GM21619 (cell line): ENCODE results near the gene ZNF487.

Experiments used
- ATAC-seq: cut with Tn5 transposase; IDR thresholded peaks from one replicate; pipeline ENCODE4 v1.9.1; 2021; ENCODE audit not compliant: unreplicated experiment

ZNF487 gene

GRCh38 chr10:43482319-43483078 is 45.6 kb downstream of the ZNF487 start:
- ATAC-seq, result no peak

DNA sequence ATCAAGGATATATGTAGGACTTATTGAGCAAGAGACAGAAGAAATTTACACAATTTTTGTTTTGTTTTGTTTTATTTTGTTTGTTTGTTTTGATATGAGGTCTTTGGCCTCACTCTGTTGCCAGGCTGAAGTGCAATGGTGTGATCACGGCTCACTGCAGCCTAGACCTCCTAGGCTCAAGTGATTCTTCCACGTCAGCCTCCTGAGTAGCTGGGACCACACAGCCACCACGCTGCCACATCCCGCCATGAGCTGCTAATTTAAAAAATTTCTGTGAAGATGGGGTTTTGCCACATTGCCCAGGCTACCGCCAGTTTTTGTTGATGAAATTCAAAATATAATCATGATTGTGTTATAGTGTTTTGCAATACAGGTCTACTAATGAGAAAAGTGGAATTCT is 54.9 kb downstream of the ZNF487 start:
- ATAC-seq, result no peak

DNA sequence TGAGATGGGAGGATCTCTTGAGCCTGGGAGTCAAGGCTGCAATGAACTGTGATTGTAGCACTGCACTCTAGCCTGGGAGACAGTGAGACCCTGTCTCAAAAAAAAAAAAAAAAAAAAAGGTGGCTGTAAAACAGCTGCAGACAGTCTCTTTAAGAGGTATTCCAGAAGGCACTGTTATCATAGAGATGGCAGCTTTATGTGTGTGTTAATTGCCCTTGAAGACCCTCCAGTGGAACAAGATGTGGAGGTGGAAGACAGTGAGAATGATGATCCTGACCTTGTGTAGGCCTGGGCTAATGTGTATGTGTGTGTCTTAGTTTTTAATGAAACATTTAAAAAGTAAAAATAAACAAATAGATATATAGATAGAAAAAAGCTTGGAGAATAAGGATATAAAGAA is 66.0 kb downstream of the ZNF487 start:
- no peak for ATAC-seq

DNA sequence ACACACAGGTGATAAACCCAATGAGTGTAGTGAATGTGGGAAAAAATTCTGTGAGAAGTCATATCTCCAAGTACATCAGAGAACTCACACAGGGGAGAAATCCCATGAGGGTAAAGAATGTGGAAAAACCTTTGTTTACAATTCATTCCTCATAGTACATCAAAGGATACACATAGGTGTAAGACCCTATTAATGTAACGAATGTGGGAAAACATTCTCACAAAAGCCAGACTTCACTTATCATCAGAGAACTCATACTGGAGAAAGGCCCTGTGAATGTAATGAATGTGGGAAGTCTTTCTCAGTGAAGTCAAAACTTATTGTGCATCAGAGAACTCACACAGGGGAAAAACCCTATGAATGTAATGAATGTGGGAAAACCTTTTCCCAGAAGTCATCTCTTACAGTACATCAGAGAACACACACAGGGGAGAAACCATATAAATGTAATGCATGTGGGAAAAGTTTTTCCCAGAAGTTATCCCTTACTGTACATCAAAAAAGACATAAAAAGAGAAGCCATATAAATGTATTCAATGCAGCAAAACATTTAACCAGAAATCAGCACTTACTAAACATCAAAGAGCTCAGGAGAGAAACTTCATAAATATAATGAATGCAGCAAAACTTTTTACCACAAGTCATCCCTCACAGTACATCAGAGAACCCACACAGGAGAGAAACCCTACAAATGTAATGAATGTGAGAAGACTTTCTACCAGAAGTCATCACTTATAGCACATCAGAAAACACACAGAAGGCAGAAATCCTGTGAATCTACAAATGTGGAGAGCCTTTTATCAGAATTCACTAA is 87.7 kb downstream of the ZNF487 start:
- ATAC-seq, result no peak
